H1 (cell line): ENCODE data around the gene GALNT17. TPM values are rescaled to one million over a fixed set of nuclear protein-coding genes. Genes with fewer than 3 reads are reported as not detected.

Source experiments
- CTCF ChIA-PET: fragments of 300-600 bp; sonication (Branson Sonifier 250); formaldehyde crosslinking; loops from one replicate; lab custom pipeline; 2021; ENCODE audit not compliant: partially characterized antibody; lab: Charles Lee
- POLR2A ChIA-PET: fragments of 300-600 bp; sonication (Branson Sonifier 250); formaldehyde crosslinking; loops from one replicate; lab custom pipeline; 2021; ENCODE audit warnings: inconsistent platforms; ENCODE audit not compliant: partially characterized antibody; lab: Charles Lee
- DNase-seq, 2 experiments: peaks; one replicate each; pipeline versions ENCODE4 v3.0.0 to v3.0.0-alpha.2; 2010 to 2022; ENCODE audit warnings: low spot score in 2 of 2, low read depth in 1 of 2, mixed read lengths in 1 of 2
- FAIRE-seq: peaks from 2 replicates; lab custom pipeline; 2011; peaks lifted over from hg19 to GRCh38; lab: Jason Lieb, UNC
- H2AFZ ChIP-seq: 2 replicates; pipeline ENCODE4 v1.8.1; 2012; ENCODE audit warnings: low read length, inconsistent platforms
- H2AK5ac ChIP-seq: 2 replicates; pipeline ENCODE4 v1.6.1; 2013; ENCODE audit warnings: low read depth, low read length
- H2BK120ac ChIP-seq: replicated peaks from 2 replicates; pipeline ENCODE3; 2013; ENCODE audit warnings: low read depth, low read length, inconsistent platforms
- H2BK12ac ChIP-seq: 2 replicates; pipeline ENCODE4 v1.6.1; 2013; ENCODE audit warnings: low read depth, low read length
- H2BK15ac ChIP-seq: 2 replicates; pipeline ENCODE4 v1.6.1; 2013; ENCODE audit warnings: low read length
- H2BK20ac ChIP-seq: 2 replicates; pipeline ENCODE4 v1.6.1; 2013; ENCODE audit warnings: low read length
- H2BK5ac ChIP-seq: 2 replicates; pipeline ENCODE4 v1.6.1; 2013; ENCODE audit warnings: low read depth, low read length
- H3K14ac ChIP-seq: 2 replicates; pipeline ENCODE4 v1.6.1; 2013; ENCODE audit warnings: inconsistent platforms; ENCODE audit not compliant: insufficient read length
- H3K18ac ChIP-seq: 2 replicates; pipeline ENCODE4 v1.6.1; 2013; ENCODE audit warnings: low read length; ENCODE audit errors: extremely low read depth
- H3K23ac ChIP-seq: 2 replicates; pipeline ENCODE4 v1.6.1; 2013; ENCODE audit warnings: inconsistent platforms; ENCODE audit not compliant: insufficient read length
- H3K23me2 ChIP-seq: 2 replicates; pipeline ENCODE4 v1.6.1; 2013; ENCODE audit warnings: low read depth, low read length
- H3K27ac ChIP-seq: 2 replicates; pipeline ENCODE4 v1.6.1; 2011; ENCODE audit warnings: low read depth, low read length, inconsistent platforms
- H3K27me3 ChIP-seq, 4 experiments: replicated peaks in 1 of 4; 1 replicate in 1 of 4; 2 replicates in 3 of 4; pipeline versions ENCODE4 v1.6.1 to v1.8.1; 2011 to 2013; ENCODE audit warnings: low read length in 3 of 4, mild to moderate bottlenecking in 3 of 4, inconsistent platforms in 2 of 4, mixed read lengths in 2 of 4, moderate library complexity in 1 of 4; ENCODE audit not compliant: control insufficient read depth in 3 of 4, insufficient read depth in 3 of 4; ENCODE audit errors: extremely low read depth in 1 of 4
- H3K36me3 ChIP-seq, 4 experiments: 2 replicates each; pipeline versions ENCODE4 v1.6.1 to v1.8.1; 2011 to 2013; ENCODE audit warnings: mild to moderate bottlenecking in 4 of 4, low read length in 3 of 4, moderate library complexity in 2 of 4, control low read depth in 1 of 4, inconsistent platforms in 1 of 4; ENCODE audit not compliant: insufficient read depth in 4 of 4, control insufficient read depth in 2 of 4
- H3K4ac ChIP-seq: replicated peaks from 2 replicates; pipeline ENCODE3; 2013; ENCODE audit warnings: low read length, low read depth, mixed read lengths, inconsistent platforms; ENCODE audit not compliant: insufficient read length
- H3K4me1 ChIP-seq, 4 experiments: replicated peaks in 1 of 4; 1 replicate in 1 of 4; 2 replicates in 3 of 4; pipeline versions ENCODE4 v1.6.1 to v1.8.1; 2011 to 2013; ENCODE audit warnings: low read length in 3 of 4, inconsistent platforms in 2 of 4, mixed read lengths in 1 of 4; ENCODE audit not compliant: insufficient read depth in 4 of 4, control insufficient read depth in 3 of 4
- H3K4me2 ChIP-seq, 2 experiments: 2 replicates each; pipeline versions ENCODE4 v1.6.1 to v1.8.1; 2011 to 2013; ENCODE audit warnings: low read depth in 2 of 2, low read length in 2 of 2, control low read depth in 1 of 2, inconsistent platforms in 1 of 2, mild to moderate bottlenecking in 1 of 2; ENCODE audit not compliant: insufficient read depth in 1 of 2
- H3K4me3 ChIP-seq, 4 experiments: fragments of 200-600, 300-600 bp in 1 of 4; sonication (generic), shearing (Covaris generic), sonication (Bioruptor Twin) in 1 of 4; 2 replicates each; pipeline versions ENCODE4 v1.5.1 to v1.8.1; 2011 to 2016; ENCODE audit warnings: low read length in 4 of 4, low read depth in 3 of 4, control low read depth in 2 of 4, inconsistent platforms in 2 of 4, mild to moderate bottlenecking in 2 of 4, mixed read lengths in 1 of 4, moderate library complexity in 1 of 4; ENCODE audit not compliant: insufficient read depth in 2 of 4; ENCODE audit errors: extremely low read depth in 1 of 4
- H3K56ac ChIP-seq: replicated peaks from 2 replicates; pipeline ENCODE3; 2013; ENCODE audit warnings: low read depth, mild to moderate bottlenecking, mixed read lengths, low read length, inconsistent platforms; ENCODE audit not compliant: insufficient read length
- H3K79me1 ChIP-seq: 2 replicates; pipeline ENCODE4 v1.6.1; 2013; ENCODE audit warnings: low read depth, low read length, control low read depth
- H3K79me2 ChIP-seq, 2 experiments: 2 replicates each; pipeline versions ENCODE4 v1.6.1 to v1.8.1; 2012 to 2013; ENCODE audit warnings: low read length in 2 of 2, mild to moderate bottlenecking in 2 of 2, inconsistent platforms in 1 of 2; ENCODE audit not compliant: insufficient read depth in 2 of 2, control insufficient read depth in 1 of 2
- H3K9ac ChIP-seq, 4 experiments: replicated peaks in 1 of 4; 1 replicate in 1 of 4; 2 replicates in 3 of 4; pipeline versions ENCODE4 v1.6.1 to v1.8.1; 2011 to 2013; ENCODE audit warnings: low read depth in 3 of 4, low read length in 3 of 4, control low read depth in 2 of 4, mild to moderate bottlenecking in 2 of 4, moderate library complexity in 2 of 4, inconsistent platforms in 1 of 4; ENCODE audit errors: extremely low read depth in 1 of 4
- H3K9me3 ChIP-seq, 2 experiments: 2 replicates each; pipeline versions ENCODE4 v1.6.1 to v1.8.1; 2012 to 2013; ENCODE audit warnings: mild to moderate bottlenecking in 2 of 2, moderate library complexity in 2 of 2, control low read depth in 1 of 2, inconsistent platforms in 1 of 2, low read depth in 1 of 2, low read length in 1 of 2, mixed read lengths in 1 of 2; ENCODE audit not compliant: insufficient read depth in 2 of 2
- H4K20me1 ChIP-seq, 2 experiments: replicated peaks in 1 of 2; 2 replicates each; pipeline versions ENCODE3 to v1.8.1; 2011 to 2013; ENCODE audit warnings: inconsistent platforms in 2 of 2, low read length in 2 of 2, mild to moderate bottlenecking in 1 of 2; ENCODE audit not compliant: insufficient read depth in 2 of 2, control insufficient read depth in 1 of 2
- H4K5ac ChIP-seq: 2 replicates; pipeline ENCODE4 v1.6.1; 2013; ENCODE audit warnings: low read length, low read depth, mixed read lengths, inconsistent platforms; ENCODE audit not compliant: insufficient read length
- H4K8ac ChIP-seq: 2 replicates; pipeline ENCODE4 v1.8.0; 2013; ENCODE audit warnings: mild to moderate bottlenecking, moderate library complexity, low read length, inconsistent platforms; ENCODE audit not compliant: insufficient read depth; ENCODE audit errors: extremely low read depth
- H4K91ac ChIP-seq: replicated peaks from 2 replicates; pipeline ENCODE3; 2013; ENCODE audit warnings: low read length, mixed read lengths, inconsistent platforms; ENCODE audit not compliant: insufficient read length
- CEBPB ChIP-seq: IDR thresholded peaks from 2 replicates; pipeline ENCODE4 v1.6.1; 2012; ENCODE audit warnings: low read depth, low read length
- CTBP2 ChIP-seq: IDR thresholded peaks from 2 replicates; pipeline ENCODE4 v1.7.0; 2011; ENCODE audit warnings: borderline replicate concordance, mild to moderate bottlenecking, moderate library complexity, mixed read lengths, low read length; ENCODE audit not compliant: insufficient read depth, insufficient read length
- EP300 ChIP-seq, 2 experiments: IDR thresholded peaks; 1 replicate in 1 of 2; 2 replicates in 1 of 2; pipeline ENCODE4 v1.6.1; 2011 to 2012; ENCODE audit warnings: low read depth in 2 of 2, low read length in 2 of 2, mild to moderate bottlenecking in 2 of 2, borderline replicate concordance in 1 of 2, inconsistent platforms in 1 of 2, moderate library complexity in 1 of 2
- GTF2F1 ChIP-seq: IDR thresholded peaks from 2 replicates; pipeline ENCODE4 v1.6.1; 2012; ENCODE audit warnings: low read depth, low read length, improper control_type of control experiment, borderline replicate concordance
- RFX5 ChIP-seq: IDR thresholded peaks from 2 replicates; pipeline ENCODE4 v1.6.1; 2011; ENCODE audit warnings: low read depth, low read length, improper control_type of control experiment, borderline replicate concordance
- RNF2 ChIP-seq: fragments of 200-900, 300-1000 bp; sonication (generic); IDR thresholded peaks from 2 replicates; pipeline ENCODE4 v1.7.1; 2016; ENCODE audit warnings: borderline replicate concordance, low read depth, mild to moderate bottlenecking, antibody characterized with exemption, low read length; ENCODE audit not compliant: poor library complexity, severe bottlenecking; ENCODE audit errors: missing control alignments
- SIN3A ChIP-seq, 2 experiments: IDR thresholded peaks in 1 of 2; conservative IDR thresholded peaks in 1 of 2; 2 replicates each; pipeline ENCODE4 v1.6.1; 2011 to 2012; ENCODE audit warnings: low read length in 2 of 2, improper control_type of control experiment in 1 of 2, low read depth in 1 of 2, mild to moderate bottlenecking in 1 of 2
- SRF ChIP-seq: IDR thresholded peaks from 2 replicates; pipeline ENCODE4 v1.6.1; 2011; ENCODE audit warnings: mild to moderate bottlenecking, low read depth, low read length, moderate library complexity
- TAF1 ChIP-seq: IDR thresholded peaks from 2 replicates; pipeline ENCODE4 v1.6.1; 2011; ENCODE audit warnings: mild to moderate bottlenecking, low read depth, low read length
- TAF7 ChIP-seq: optimal IDR thresholded peaks from 2 replicates; pipeline ENCODE3; 2011; ENCODE audit warnings: low read depth, mild to moderate bottlenecking, inconsistent platforms, low read length, moderate library complexity, borderline replicate concordance
- WGBS, 2 experiments: shearing (Covaris generic) in 1 of 2; methylation state at CpG; one replicate each; pipeline versions ENCODE4 v1.1.6 to v1.1.7; 2013 to 2015; ENCODE audit warnings: low lambda C conversion rate in 2 of 2, mixed read lengths in 2 of 2, inconsistent platforms in 1 of 2, low coverage in 1 of 2, missing lambda C conversion rate in 1 of 2; ENCODE audit not compliant: insufficient replicate concordance in 2 of 2, insufficient coverage in 1 of 2, insufficient read length in 1 of 2; ENCODE audit errors: extremely low coverage in 1 of 2, missing lambda C conversion rate in 1 of 2; 5-methylcytosine and 5-hydroxymethylcytosine counted together
- polyA plus RNA-seq, 7 experiments: library from polyadenylated mRNA; depleted of rRNA in 3 of 7; stranded (reverse) in 5 of 7; unstranded in 2 of 7; fragments of >200 nt in 5 of 7; fragments of 200-250 nt in 2 of 7; gene quantifications; 1 replicate in 5 of 7; 2 replicates in 1 of 7; 4 replicates in 1 of 7; pipeline versions ENCODE4 v1.2.1 to v1.2.3, GENCODE V29; 2011 to 2013; ENCODE audit warnings: missing spikeins in 2 of 7, mixed read lengths in 2 of 7
- total RNA-seq: library from RNA; stranded (reverse); fragmentation: NEBNext Ultra II Directional; extraction: Animal tissue kit (Norgen Biotek cat#: 25700); gene quantifications from 2 replicates; pipeline ENCODE4 v1.2.1, GENCODE V29; 2021

The GALNT17 gene
- total and polyA plus RNA-seq, 2 of the 8 experiments (the other 6 are each of a cell fraction or from before 2014, with no cell fraction given), result 37.7 to 47.0 TPM

DNA sequence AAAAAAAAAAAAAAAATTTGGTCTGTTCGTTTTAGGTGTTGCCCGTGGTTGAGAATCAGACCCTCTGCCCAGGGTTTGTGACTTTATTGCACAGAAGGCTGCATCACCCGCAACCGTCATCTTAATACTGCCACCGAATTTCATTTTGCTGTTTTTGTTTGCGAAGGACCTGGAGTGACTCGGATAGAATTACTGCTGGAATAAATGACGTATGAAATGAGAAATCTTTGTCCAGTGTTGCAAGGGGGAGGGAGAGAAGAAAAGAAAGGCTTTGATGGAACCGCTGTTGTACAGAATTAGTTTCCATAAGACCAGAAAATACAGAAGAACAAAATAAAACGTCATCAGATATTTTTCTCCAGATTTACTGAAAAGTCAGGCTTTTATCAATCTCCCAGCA lies 103.3 kb downstream of the GALNT17 start:
- no peak overlapping the region for H3K4me2 ChIP-seq
- H2AFZ ChIP-seq, result no peak overlapping the region
- peaks cover 7% of the 10 kb centered on the region; the same call in 1 of the 2 replicates for H3K79me1 ChIP-seq
- H3K14ac ChIP-seq, result no peak overlapping the region
- H4K91ac ChIP-seq, result no peak overlapping the region
- 86% methylated on average over 10 of the region's 10 CpGs; no CpG with 5 or more reads in 1 of the 2 experiments for WGBS, 2 experiments
- H2BK120ac ChIP-seq, result no peak overlapping the region
- H2BK12ac ChIP-seq, result no peak overlapping the region
- H3K9ac ChIP-seq, result no peak overlapping the region
- no peaks in the 10 kb centered on the region for H3K27me3 ChIP-seq
- ChIA-PET POLR2A (interaction anchor here (1.3 kb wide), 1 partner anchor 102 kb away, joined by 4 read pairs; no protein-coding TSS in a partner anchor), CTCF (interaction anchor here (1.4 kb wide), 1 partner anchor 13 kb away, joined by 4 read pairs; no protein-coding TSS in a partner anchor)
- H2BK15ac ChIP-seq, result no peak overlapping the region
- no peaks in the 10 kb centered on the region for H3K23me2 ChIP-seq
- H4K8ac ChIP-seq, result no peak overlapping the region
- H3K79me2 ChIP-seq, result peaks cover 0 to 93% of the 10 kb centered on the region in 2 experiments; a peak in 2 of 4 replicates
- peaks cover 0 to 4% of the 10 kb centered on the region in 2 experiments; a peak in 1 of 4 replicates for H3K9me3 ChIP-seq
- no peaks in the 10 kb centered on the region; a peak in 1 of 8 replicates for H3K36me3 ChIP-seq
- no peak overlapping the region for H3K18ac ChIP-seq
- H3K56ac ChIP-seq, result no peak overlapping the region
- FAIRE-seq (no peak), DNase-seq (no peak)
- no peak overlapping the region for H3K4me3 ChIP-seq
- H4K5ac ChIP-seq, result no peak overlapping the region
- H3K27ac ChIP-seq, result no peak overlapping the region
- H3K4me1 ChIP-seq, result peaks cover 10 to 22% (median 14%) of the 10 kb centered on the region in 4 experiments
- H4K20me1 ChIP-seq, result peaks cover 2 to 3% of the 10 kb centered on the region in 2 experiments
- no peak overlapping the region for H2BK5ac ChIP-seq
- H2AK5ac ChIP-seq, result no peak overlapping the region
- no peak overlapping the region for H3K4ac ChIP-seq
- no peak overlapping the region for H2BK20ac ChIP-seq
- no peak overlapping the region for H3K23ac ChIP-seq
- TF ChIP-seq EP300 (IDR thresholded peaks at IDR 0.05; ENCODE audit: borderline replicate concordance in 1 of 2, low read depth in 2 of 2, low read length in 2 of 2), result no peak
- no peak for TF ChIP-seq RFX5
- TF ChIP-seq SIN3A (conservative IDR thresholded peaks at IDR 0.05 in 1 of 2, IDR thresholded peaks at IDR 0.05 in 1 of 2; ENCODE audit: low read depth in 1 of 2, low read length in 2 of 2), result no peak
- no peak for TF ChIP-seq SRF
- TF ChIP-seq CTBP2, result no peak
- TF ChIP-seq TAF7, result no peak
- no peak for TF ChIP-seq RNF2
- TF ChIP-seq CEBPB, result no peak
- TF ChIP-seq GTF2F1, result no peak
- TF ChIP-seq TAF1, result no peak
